Fibroblast of mammary gland (primary cell): ENCODE data around the gene SPATS2L.

Source experiments
- DNase-seq: peaks from one replicate; pipeline ENCODE4 v3.0.0-alpha.2; 2010; ENCODE audit warnings: low read depth
- H3K4me3 ChIP-seq: 2 replicates; pipeline ENCODE4 v1.5.1; 2011; ENCODE audit warnings: low read depth, mild to moderate bottlenecking, low read length, moderate library complexity; ENCODE audit not compliant: control insufficient read depth
- CTCF ChIP-seq: conservative IDR thresholded peaks from 2 replicates; pipeline ENCODE4 v1.5.1; 2011; ENCODE audit warnings: low read depth, low read length, inconsistent platforms; ENCODE audit not compliant: control insufficient read depth, insufficient read depth

SPATS2L gene

DNA sequence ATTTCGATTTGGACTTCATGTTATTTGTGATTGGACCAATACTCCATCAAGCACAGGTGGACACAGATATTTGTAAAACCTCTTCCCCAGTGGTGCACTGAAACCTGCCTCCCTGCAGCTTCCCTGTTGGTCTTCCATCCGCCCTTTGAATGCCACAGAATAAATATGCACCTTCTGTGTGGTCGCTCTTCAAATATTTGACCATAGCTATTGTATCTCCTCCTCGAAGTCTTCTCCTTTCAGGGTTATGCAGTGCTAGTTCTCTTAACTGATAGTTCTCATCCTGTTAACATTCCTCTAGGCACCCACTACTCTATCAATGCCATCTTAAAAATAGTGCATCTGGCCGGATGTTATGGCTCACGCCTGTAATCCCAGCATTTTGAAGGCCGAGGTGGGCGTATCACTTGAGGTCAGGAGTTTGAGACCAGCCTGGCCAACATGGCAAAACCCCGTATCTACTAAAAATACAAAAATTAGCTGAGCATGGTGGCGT, 12.5 kb downstream of the SPATS2L start:
- no peak for DNase-seq
- no peak for TF ChIP-seq CTCF
- H3K4me3 ChIP-seq, result no peak overlapping the region

DNA sequence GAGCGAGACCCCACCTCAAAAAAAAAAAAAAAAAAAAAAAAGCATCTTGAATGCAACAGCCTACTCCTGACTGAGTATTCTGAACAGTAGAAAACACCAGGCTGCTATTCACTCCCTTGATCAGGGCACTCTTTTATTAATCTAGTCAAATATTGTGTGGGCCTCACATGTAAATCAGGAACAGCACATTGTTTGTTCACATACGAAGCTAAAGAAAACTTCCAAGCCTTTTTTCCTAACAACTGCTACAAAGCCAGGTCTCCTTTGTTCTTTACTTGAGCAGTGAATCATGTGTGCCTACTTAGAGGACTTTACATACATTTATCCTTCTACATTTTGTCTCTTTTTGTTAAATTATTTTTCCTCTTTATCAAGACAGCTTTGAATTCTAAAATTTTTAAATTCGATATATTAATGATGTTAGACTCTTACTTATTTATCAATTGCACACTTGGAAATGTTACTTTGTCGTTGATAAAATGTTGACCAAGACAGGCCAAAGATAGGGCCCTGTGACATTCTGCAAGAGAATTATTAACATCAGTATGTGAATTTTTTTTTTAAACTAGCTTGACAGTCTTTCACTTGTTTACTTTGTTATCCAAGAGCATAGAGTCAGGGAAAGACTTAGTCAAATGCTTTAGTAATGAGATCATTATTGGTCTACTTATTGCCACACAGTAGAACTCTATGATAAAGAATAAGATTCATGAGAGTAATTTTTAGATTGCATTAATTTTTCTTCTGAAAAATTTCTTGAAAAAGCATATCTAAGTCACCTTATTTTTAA, 13.2 kb downstream of the SPATS2L start:
- H3K4me3 ChIP-seq, result no peak overlapping the region
- no peak for TF ChIP-seq CTCF
- peak; percentile 74 for DNase-seq

DNA sequence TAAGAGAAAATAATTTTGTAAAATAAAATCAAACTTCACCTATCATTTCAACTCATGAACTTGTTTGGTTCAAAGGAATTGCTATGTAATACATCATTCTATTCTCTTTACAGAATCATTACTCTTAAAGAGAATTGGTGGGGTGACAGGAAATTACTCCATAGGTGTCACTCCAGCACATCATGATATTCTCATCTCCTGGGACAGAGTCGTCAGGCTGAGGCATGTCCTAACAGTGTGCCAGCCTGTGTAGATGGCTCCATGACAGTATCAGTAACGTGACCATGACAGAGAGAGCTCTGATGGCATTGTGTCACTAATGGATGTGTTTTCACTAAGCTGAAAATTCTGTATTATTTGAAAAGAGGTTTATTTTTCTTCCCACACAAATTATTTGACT, 13.9 kb downstream of the SPATS2L start:
- TF ChIP-seq CTCF, result no peak
- H3K4me3 ChIP-seq, result no peak overlapping the region
- no peak for DNase-seq

- no peak for DNase-seq
- no peak overlapping the region for H3K4me3 ChIP-seq
- no peak for TF ChIP-seq CTCF
These were observed 14.5 kb downstream of the SPATS2L start for GRCh38 chr2:200320991-200321390.

- no peak overlapping the region for H3K4me3 ChIP-seq
- TF ChIP-seq CTCF, result no peak
- DNase-seq, result no peak
These were observed 15.5 kb downstream of the SPATS2L start for GRCh38 chr2:200321780-200322534.

DNA sequence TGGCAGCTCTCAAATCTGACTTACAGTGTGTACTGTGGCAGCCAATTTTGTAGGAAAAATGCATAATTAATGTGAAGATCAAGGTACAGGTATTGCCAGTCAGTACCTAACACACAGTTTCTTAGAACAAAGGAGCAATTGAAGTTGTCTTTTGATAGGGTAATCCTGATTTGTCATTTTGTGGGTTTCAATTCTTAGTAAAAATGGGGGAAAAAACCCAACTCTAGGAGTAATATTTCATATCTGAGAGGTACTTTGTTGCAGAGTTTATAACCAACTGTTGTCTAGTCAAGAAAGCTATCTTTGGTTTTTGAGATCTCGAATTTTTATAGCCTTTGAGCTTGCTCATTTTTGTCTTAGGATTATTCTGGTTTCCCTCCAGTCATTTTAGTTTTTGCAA, 16.1 kb downstream of the SPATS2L start:
- TF ChIP-seq CTCF, result no peak
- H3K4me3 ChIP-seq, result no peak overlapping the region
- no peak for DNase-seq
